ENCODE data around the gene CTBP2. TPM values are rescaled to one million over a fixed set of nuclear protein-coding genes. Genes with fewer than 3 reads are reported as not detected.
"Not testable (repeated sequence)": the region's sequence is repeated elsewhere in the genome, so short reads cannot be mapped to it uniquely, and the experiment has no call there.

The CTBP2 gene
- total RNA-seq, 2 experiments from 2014 or later, result 0.40 TPM; not detected in 1

GRCh38 chr10:125092564-125093031, 67.8 kb downstream of the CTBP2 start:
- H3K27ac Mint-ChIP-seq, result no peak overlapping the region
- peaks cover 2% of the 10 kb centered on the region for H3K27me3 Mint-ChIP-seq

GRCh38 chr10:125091891-125092290, 68.5 kb downstream of the CTBP2 start:
- Mint-ChIP-seq H3K36me3 (ENCODE audit: low read depth) (no peaks in the 10 kb centered on the region), H3K27ac (no peak overlapping the region), H3K27me3 (peaks cover 2% of the 10 kb centered on the region), H3K4me3 (no peak overlapping the region), H3K4me1 (no peaks in the 10 kb centered on the region), H3K9me3 (no peaks in the 10 kb centered on the region)
- ChIA-PET POLR2A (no interaction called here), CTCF (interaction anchor here (0.6 kb wide), 1 partner anchor 214 kb away, joined by 3 read pairs; no protein-coding TSS in a partner anchor)
- no peak for DNase-seq

More at GRCh38 chr10:125092564-125093031, 67.8 kb downstream of the CTBP2 start:
- POLR2A ChIA-PET, result no interaction called here
- no peaks in the 10 kb centered on the region for H3K36me3 Mint-ChIP-seq (ENCODE audit: low read depth)
- CTCF ChIA-PET, result no interaction called here
- H3K4me3 Mint-ChIP-seq, result no peak overlapping the region
- H3K4me1 Mint-ChIP-seq, result no peaks in the 10 kb centered on the region
- no peak for DNase-seq
- no peaks in the 10 kb centered on the region for H3K9me3 Mint-ChIP-seq

DNA sequence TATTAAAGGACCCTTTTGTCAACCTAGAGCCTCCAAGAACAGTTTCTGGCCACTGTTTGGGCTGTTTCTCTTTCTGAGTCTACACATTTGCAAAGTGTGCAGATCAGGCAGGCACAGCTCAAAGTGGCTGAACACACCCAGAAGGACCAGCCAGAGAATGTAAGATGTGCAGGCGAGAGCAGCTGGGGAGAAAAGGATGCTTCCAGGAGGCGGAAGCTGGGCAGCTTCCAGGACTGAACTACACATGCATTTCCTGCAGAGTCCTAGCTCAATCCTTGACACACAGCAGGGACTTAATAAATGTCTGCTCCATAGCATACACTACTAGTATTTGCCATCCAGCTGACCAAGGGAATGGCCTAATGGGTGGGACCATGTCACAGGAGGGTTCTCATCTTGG, 70.9 kb downstream of the CTBP2 start:
- ChIA-PET POLR2A (no interaction called here), CTCF (interaction anchor here (0.5 kb wide), 1 partner anchor 97 kb away, joined by 3 read pairs; no protein-coding TSS in a partner anchor)
- H3K4me3 Mint-ChIP-seq, result no peak overlapping the region
- H3K4me1 Mint-ChIP-seq, result no peaks in the 10 kb centered on the region
- H3K27ac Mint-ChIP-seq, result no peak overlapping the region
- no peaks in the 10 kb centered on the region for H3K9me3 Mint-ChIP-seq
- H3K36me3 Mint-ChIP-seq (ENCODE audit: low read depth), result no peaks in the 10 kb centered on the region
- H3K27me3 Mint-ChIP-seq, result peaks cover 5% of the 10 kb centered on the region
- DNase-seq, result no peak

DNA sequence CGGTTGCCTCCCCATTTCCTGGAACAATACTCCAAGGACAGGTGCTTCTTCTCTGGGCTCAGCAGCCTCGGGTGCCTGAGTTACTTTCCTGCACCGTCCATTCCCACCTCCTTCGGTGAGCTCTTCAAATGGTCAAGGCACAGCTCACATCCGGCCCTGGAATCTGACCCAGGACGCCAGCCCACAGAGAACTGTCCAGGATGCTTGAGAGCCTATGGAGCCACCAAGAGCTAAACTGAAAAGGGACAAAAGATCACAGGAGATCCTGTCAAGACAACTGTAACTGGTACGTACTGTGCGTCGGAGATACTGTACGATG, 72.5 kb downstream of the CTBP2 start:
- Mint-ChIP-seq H3K9me3 (no peaks in the 10 kb centered on the region), H3K27ac (no peak overlapping the region), H3K4me1 (no peaks in the 10 kb centered on the region), H3K27me3 (peaks cover 5% of the 10 kb centered on the region), H3K36me3 (ENCODE audit: low read depth) (no peaks in the 10 kb centered on the region), H3K4me3 (no peak overlapping the region)
- POLR2A ChIA-PET, result no interaction called here
- CTCF ChIA-PET, result interaction anchor here (0.6 to 1.5 kb wide), 2 partner anchors 11 to 15 kb away, joined by 3 read pairs; no protein-coding TSS in a partner anchor
- no peak for DNase-seq

DNA sequence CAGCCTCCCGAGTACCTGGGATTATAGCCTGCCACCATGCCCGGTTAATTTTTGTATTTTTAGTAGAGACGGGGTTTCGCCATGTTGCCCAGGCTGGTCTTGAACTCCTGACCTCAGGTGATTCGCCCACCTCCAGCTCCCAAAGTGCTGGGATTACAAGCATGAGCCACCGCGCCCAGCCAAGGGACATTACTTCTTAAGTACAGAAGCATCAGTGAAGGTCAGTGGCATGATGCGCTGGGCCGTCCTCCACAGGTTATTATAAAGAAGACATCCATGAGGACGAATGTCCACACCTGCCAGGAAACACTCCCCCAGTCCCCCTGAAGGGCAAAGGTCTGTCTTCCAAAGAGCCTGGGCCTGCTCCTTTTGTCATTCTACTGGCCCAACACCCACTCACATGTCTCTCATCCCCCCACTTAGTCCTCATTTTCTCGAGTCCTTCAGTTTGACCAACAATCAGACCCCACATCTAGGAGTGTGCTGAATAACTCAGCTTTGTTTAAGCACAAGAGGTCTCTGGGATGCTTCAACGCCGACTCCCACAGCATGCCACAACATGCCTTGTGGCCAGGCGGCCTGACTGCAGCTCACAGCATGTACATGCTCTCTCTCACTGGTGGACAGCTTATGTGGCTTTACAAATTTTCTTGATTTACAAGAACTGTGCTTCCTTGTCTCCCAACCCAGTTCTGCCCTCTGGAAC, 73.0 kb downstream of the CTBP2 start:
- DNase-seq, result no peak
- Mint-ChIP-seq H3K4me3 (no peak overlapping the region), H3K4me1 (no peaks in the 10 kb centered on the region), H3K36me3 (ENCODE audit: low read depth) (no peaks in the 10 kb centered on the region), H3K27ac (no peak overlapping the region), H3K9me3 (no peaks in the 10 kb centered on the region), H3K27me3 (peaks cover 5% of the 10 kb centered on the region)
- CTCF ChIA-PET, result interaction anchor here (1.5 kb wide), 1 partner anchor 10 kb away, joined by 3 read pairs; no protein-coding TSS in a partner anchor
- POLR2A ChIA-PET, result no interaction called here

DNA sequence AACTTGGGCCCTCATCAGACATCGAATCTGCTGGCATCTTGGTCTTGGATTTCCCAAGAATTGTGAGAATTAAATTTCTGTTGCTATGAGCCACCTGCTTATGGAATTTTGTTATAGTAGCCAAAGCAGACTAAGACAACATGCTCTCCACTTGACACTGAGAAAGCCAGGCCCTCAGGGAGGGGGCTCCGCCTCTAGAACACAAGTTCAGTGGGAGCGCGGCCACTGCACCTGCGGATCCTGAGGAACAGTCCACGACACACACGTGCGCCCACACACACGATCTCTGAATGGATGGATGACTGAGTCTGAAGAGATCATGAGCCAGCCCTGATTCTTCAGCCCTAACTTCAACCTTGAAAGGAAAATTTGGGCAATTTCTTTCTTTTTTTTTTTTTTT, 73.7 kb downstream of the CTBP2 start:
- Mint-ChIP-seq H3K27ac (no peak overlapping the region), H3K9me3 (no peaks in the 10 kb centered on the region), H3K27me3 (peaks cover 5% of the 10 kb centered on the region), H3K4me3 (no peak overlapping the region), H3K36me3 (ENCODE audit: low read depth) (no peaks in the 10 kb centered on the region), H3K4me1 (no peaks in the 10 kb centered on the region)
- no peak for DNase-seq
- CTCF ChIA-PET, result no interaction called here
- POLR2A ChIA-PET, result no interaction called here

- Mint-ChIP-seq H3K4me3 (no peak overlapping the region), H3K27ac (no peak overlapping the region), H3K4me1 (no peaks in the 10 kb centered on the region), H3K27me3 (peaks cover 3% of the 10 kb centered on the region), H3K36me3 (ENCODE audit: low read depth) (no peaks in the 10 kb centered on the region), H3K9me3 (no peaks in the 10 kb centered on the region)
- CTCF ChIA-PET, result no interaction called here
- POLR2A ChIA-PET, result no interaction called here
- no peak for DNase-seq
These were observed 74.9 kb downstream of the CTBP2 start for GRCh38 chr10:125085258-125086054.

- H3K9me3 Mint-ChIP-seq, result no peaks in the 10 kb centered on the region
- CTCF ChIA-PET, result no interaction called here
These were observed 75.6 kb downstream of the CTBP2 start for GRCh38 chr10:125084614-125085257.

DNA sequence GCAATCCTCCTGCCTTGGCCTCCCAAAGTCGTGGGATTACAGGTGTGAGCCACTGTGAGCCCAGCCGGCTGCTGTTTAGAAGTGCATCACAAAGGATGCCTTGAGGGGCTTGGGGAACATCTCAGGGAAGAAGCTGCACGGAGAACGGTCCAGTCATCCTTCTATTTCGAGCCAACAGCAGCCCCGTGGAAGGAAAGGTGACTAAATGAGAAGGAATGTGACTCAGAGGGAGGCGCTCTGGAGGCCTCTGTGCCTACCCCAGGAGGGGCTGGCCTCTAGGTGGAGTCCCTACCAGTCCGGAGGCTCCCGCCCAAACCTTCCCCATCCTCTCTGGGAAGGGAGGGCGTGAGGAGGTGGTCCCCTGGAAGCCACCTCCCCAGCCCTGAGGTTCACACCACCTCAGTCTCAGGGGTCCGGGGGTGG, 76.2 kb downstream of the CTBP2 start:
- no peaks in the 10 kb centered on the region for H3K36me3 Mint-ChIP-seq (ENCODE audit: low read depth)
- CTCF ChIA-PET, result no interaction called here

More at GRCh38 chr10:125084614-125085257, 75.6 kb downstream of the CTBP2 start:
- Mint-ChIP-seq H3K4me1 (no peaks in the 10 kb centered on the region), H3K4me3 (no peak overlapping the region), H3K27me3 (peaks cover 3% of the 10 kb centered on the region), H3K27ac (no peak overlapping the region), H3K36me3 (ENCODE audit: low read depth) (no peaks in the 10 kb centered on the region)
- POLR2A ChIA-PET, result no interaction called here
- no peak for DNase-seq

DNA sequence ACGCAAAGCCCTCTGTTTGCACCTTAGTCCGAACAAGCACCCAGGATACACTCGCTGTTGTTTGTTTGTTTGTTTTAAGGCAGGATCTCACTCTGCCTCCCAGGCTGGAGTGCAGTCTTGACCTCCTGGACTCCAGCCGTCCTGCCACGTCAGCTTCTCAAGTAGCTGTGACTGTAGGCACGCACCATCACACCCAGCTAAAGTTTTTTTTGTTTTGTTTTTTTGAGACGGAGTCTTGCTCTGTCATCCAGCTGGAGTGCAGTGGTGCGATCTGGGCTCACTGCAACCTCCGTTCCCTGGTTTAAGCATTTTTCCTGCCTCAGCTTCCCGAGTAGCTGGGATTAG, 76.8 kb downstream of the CTBP2 start:
- peaks cover 3% of the 10 kb centered on the region for H3K27me3 Mint-ChIP-seq
- no peak for DNase-seq
- H3K4me1 Mint-ChIP-seq, result no peaks in the 10 kb centered on the region
- H3K9me3 Mint-ChIP-seq, result no peaks in the 10 kb centered on the region
- H3K36me3 Mint-ChIP-seq (ENCODE audit: low read depth), result no peaks in the 10 kb centered on the region
- H3K27ac Mint-ChIP-seq, result no peak overlapping the region
- ChIA-PET CTCF (no interaction called here), POLR2A (no interaction called here)
- H3K4me3 Mint-ChIP-seq, result no peak overlapping the region

More for the DNA sequence above, 76.2 kb downstream of the CTBP2 start:
- Mint-ChIP-seq H3K9me3 (no peaks in the 10 kb centered on the region), H3K27me3 (peaks cover 3% of the 10 kb centered on the region), H3K27ac (no peak overlapping the region), H3K4me3 (no peak overlapping the region), H3K4me1 (no peaks in the 10 kb centered on the region)
- POLR2A ChIA-PET, result no interaction called here
- no peak for DNase-seq

GRCh38 chr10:125082881-125083575, 77.3 kb downstream of the CTBP2 start:
- no peak for DNase-seq
- H3K9me3 Mint-ChIP-seq, result no peaks in the 10 kb centered on the region
- ChIA-PET CTCF (no interaction called here), POLR2A (no interaction called here)
- H3K27me3 Mint-ChIP-seq, result peaks cover 3% of the 10 kb centered on the region
- H3K27ac Mint-ChIP-seq, result no peak overlapping the region
- H3K4me3 Mint-ChIP-seq, result no peak overlapping the region
- H3K36me3 Mint-ChIP-seq (ENCODE audit: low read depth), result no peaks in the 10 kb centered on the region
- no peaks in the 10 kb centered on the region for H3K4me1 Mint-ChIP-seq

DNA sequence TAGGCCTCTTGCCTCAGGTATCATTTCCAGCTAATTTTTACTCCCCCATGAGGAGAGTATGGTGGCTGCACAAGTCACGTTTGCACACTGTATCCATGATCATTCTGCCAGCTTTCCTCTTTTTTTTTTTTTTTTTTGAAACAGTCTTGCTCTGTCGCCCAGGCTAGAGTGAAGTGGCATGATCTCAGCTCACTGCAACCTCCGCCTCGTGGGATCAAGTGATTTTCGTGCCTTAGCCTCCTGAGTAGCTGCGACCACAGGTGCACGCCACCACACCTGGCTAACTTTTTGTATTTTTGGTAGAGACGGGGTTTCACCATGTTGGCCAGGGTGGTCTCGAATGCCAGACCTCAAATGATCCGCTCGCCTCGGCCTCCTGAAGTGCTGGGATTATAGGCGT, 77.9 kb downstream of the CTBP2 start:
- H3K4me1 Mint-ChIP-seq; H3K4me3 Mint-ChIP-seq; H3K36me3 Mint-ChIP-seq (ENCODE audit: low read depth); H3K27ac Mint-ChIP-seq; CTCF ChIA-PET; POLR2A ChIA-PET; H3K27me3 Mint-ChIP-seq; H3K9me3 Mint-ChIP-seq; DNase-seq: not testable (repeated sequence)

- Mint-ChIP-seq H3K4me3 (no peak overlapping the region), H3K9me3 (no peaks in the 10 kb centered on the region), H3K36me3 (ENCODE audit: low read depth) (no peaks in the 10 kb centered on the region), H3K27me3 (peaks cover 3% of the 10 kb centered on the region), H3K4me1 (no peaks in the 10 kb centered on the region), H3K27ac (no peak overlapping the region)
- ChIA-PET POLR2A (no interaction called here), CTCF (no interaction called here)
- DNase-seq, result no peak
These were observed 78.4 kb downstream of the CTBP2 start for GRCh38 chr10:125081931-125082330.

Measured in activated CD4-positive, alpha-beta T cell treated with anti-CD3 and anti-CD28 coated beads, Interleukin-2, amount 10 ng/mL, durations not matched to agents 7 days and 5 days (primary cell).